Measurements from ENCODE around the gene BOK.
"Not testable (repeated sequence)": the region's sequence is repeated elsewhere in the genome, so short reads cannot be mapped to it uniquely, and the experiment has no call there.

The BOK gene

GRCh38 chr2:241572915-241573651, 14.5 kb downstream of the BOK start:
- not testable (repeated sequence) for DNase-seq (ENCODE audit: low spot score)

- DNase-seq (ENCODE audit: low spot score) = no peak
Observed at GRCh38 chr2:241573741-241574140, 15.2 kb downstream of the BOK start.

- no peak for DNase-seq (ENCODE audit: low spot score)
Observed at GRCh38 chr2:241574911-241575623, 16.5 kb downstream of the BOK start.

GRCh38 chr2:241575624-241576292, 17.2 kb downstream of the BOK start:
- DNase-seq (ENCODE audit: low spot score) = no peak

GRCh38 chr2:241576293-241576654, 17.7 kb downstream of the BOK start:
- no peak for DNase-seq (ENCODE audit: low spot score)

GRCh38 chr2:241577413-241578122, 19.0 kb downstream of the BOK start:
- no peak for DNase-seq (ENCODE audit: low spot score)

- DNase-seq (ENCODE audit: low spot score) = no peak
Observed at GRCh38 chr2:241579281-241579680, 20.7 kb downstream of the BOK start.

GRCh38 chr2:241582328-241582727, 23.8 kb downstream of the BOK start:
- DNase-seq (ENCODE audit: low spot score) = no peak

- no peak for DNase-seq (ENCODE audit: low spot score)
Observed at GRCh38 chr2:241582806-241583205, 24.3 kb downstream of the BOK start.

GRCh38 chr2:241584436-241584835, 25.9 kb downstream of the BOK start:
- DNase-seq (ENCODE audit: low spot score) = peak; percentile 43

- DNase-seq (ENCODE audit: low spot score) = no peak
Observed at GRCh38 chr2:241586564-241587264, 28.2 kb downstream of the BOK start.

GRCh38 chr2:241589863-241590262, 31.3 kb downstream of the BOK start:
- DNase-seq (ENCODE audit: low spot score) = not testable (repeated sequence)

- not testable (repeated sequence) for DNase-seq (ENCODE audit: low spot score)
Observed at GRCh38 chr2:241590496-241591455, 32.2 kb downstream of the BOK start.

- DNase-seq (ENCODE audit: low spot score) = no peak
Observed at GRCh38 chr2:241592126-241592845, 33.7 kb downstream of the BOK start.

- no peak for DNase-seq (ENCODE audit: low spot score)
Observed at GRCh38 chr2:241593271-241593670, 34.7 kb downstream of the BOK start.

GRCh38 chr2:241595600-241596140, 37.1 kb downstream of the BOK start:
- no peak for DNase-seq (ENCODE audit: low spot score)

GRCh38 chr2:241597561-241597960, 39.0 kb downstream of the BOK start:
- DNase-seq (ENCODE audit: low spot score) = no peak

- no peak for DNase-seq (ENCODE audit: low spot score)
Observed at GRCh38 chr2:241598061-241598460, 39.5 kb downstream of the BOK start.

- no peak for DNase-seq (ENCODE audit: low spot score)
Observed at GRCh38 chr2:241598487-241598886, 39.9 kb downstream of the BOK start.

- no peak for DNase-seq (ENCODE audit: low spot score)
Observed at GRCh38 chr2:241599615-241600014, 41.1 kb downstream of the BOK start.
